GM12875 (cell line): ENCODE data around the gene BTBD7.

Experiments used
- H3K4me3 ChIP-seq: one replicate; pipeline ENCODE4 v1.5.1; 2011; ENCODE audit warnings: low read depth, low read length, control low read depth
- TF ChIP-seq, protein P1 (sequence below): IDR thresholded peaks from 2 replicates; pipeline ENCODE4 v1.5.1; 2011; ENCODE audit warnings: low read depth, mild to moderate bottlenecking, control low read depth, inconsistent platforms, low read length, moderate library complexity, borderline replicate concordance; ENCODE audit not compliant: insufficient read depth

The BTBD7 gene

DNA sequence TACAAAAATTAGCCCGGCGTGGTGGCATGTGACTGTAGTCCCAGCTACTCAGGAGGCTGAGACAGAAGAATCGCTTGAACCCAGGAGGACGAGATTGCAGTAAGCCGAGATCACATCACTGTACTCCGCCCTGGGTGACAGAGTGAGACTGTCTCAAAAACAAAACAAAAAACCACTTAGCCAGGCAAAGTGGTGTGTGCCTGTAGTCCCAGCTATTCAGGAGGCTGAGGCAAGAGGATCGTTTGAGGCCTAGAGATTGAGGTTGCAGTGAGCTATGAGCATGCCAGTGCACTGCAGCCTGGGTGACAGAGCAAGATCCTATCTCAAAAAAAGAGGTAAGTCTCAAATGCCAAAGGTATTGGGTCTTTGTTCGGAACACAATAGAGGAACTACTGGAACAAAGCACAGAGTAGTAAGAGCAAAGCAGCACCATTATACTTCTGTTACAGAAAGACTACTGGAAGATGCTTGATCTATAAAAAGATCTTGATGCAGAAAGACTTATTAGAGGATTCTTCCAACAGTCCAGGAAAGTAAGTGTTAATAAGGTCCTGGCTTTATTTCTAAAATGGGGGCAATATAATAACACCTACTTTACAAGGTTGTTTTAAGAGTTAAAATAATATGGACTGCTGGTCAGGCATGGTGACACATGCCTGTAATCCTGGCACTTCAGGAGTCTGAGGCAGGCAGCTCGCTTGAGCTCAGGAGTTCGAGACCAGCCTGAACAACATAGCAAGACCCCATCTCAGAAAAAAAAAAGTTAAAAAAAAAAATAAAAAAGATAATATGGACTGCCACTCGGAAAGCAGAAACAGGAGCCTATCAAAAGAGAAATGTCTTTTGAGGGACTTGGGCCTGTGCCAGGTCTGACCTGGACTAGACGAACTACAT lies 29.9 kb downstream of the BTBD7 start:
- TF ChIP-seq, protein P1, sequence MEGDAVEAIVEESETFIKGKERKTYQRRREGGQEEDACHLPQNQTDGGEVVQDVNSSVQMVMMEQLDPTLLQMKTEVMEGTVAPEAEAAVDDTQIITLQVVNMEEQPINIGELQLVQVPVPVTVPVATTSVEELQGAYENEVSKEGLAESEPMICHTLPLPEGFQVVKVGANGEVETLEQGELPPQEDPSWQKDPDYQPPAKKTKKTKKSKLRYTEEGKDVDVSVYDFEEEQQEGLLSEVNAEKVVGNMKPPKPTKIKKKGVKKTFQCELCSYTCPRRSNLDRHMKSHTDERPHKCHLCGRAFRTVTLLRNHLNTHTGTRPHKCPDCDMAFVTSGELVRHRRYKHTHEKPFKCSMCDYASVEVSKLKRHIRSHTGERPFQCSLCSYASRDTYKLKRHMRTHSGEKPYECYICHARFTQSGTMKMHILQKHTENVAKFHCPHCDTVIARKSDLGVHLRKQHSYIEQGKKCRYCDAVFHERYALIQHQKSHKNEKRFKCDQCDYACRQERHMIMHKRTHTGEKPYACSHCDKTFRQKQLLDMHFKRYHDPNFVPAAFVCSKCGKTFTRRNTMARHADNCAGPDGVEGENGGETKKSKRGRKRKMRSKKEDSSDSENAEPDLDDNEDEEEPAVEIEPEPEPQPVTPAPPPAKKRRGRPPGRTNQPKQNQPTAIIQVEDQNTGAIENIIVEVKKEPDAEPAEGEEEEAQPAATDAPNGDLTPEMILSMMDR, result no peak

DNA sequence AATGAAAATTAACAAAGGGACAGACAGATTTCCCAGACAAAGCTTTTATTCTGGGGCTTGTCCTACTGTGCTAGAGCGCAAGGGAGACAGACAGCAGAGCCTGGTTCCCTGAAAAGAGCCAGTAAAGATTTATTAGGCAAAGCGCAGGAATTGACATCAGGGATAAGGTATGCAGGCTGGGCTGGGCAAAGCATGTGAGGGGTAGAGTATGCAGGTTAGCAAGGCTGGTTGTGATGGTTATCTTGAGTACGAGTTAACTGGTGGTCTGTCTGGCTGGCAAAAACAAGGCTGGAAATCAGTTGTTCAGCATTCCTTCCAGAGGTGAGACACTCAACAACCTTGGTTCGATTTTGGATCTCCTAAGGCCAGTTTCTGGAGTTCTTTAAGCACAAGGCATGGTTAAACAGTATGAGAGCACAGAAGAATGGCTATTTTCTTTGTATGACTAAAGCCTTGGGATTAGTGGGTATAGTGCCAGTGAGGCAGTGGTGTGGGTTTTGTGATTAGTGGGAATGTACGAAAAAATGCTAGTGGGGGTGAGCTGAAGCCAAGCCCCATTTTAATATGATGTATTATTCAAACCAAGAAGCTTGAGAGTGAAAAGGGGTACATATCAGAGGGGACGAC lies 30.9 kb downstream of the BTBD7 start:
- H3K4me3 ChIP-seq, result no peak overlapping the region
- TF ChIP-seq, protein P1, result no peak

More for the DNA sequence above, 29.9 kb downstream of the BTBD7 start:
- no peak overlapping the region for H3K4me3 ChIP-seq

DNA sequence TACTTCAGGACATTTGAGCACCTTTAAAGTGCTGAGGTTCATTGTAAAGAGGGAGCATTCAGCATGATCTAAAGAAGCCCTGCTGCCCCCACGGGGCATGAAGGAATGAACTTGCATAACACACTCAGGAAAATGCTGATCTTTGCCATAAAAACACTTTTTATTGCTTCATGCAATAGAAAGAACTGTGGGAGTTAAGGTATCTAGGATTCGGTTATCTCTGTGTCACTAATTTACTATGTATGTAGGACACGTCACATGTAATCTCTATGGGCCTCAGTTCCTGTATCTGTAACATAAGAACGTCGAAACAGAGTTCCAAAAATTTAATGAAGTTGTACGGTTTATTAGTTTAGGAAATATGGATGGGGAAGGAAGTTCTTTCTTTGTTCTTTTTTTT lies 33.0 kb downstream of the BTBD7 start:
- TF ChIP-seq, protein P1, result no peak
- H3K4me3 ChIP-seq, result no peak overlapping the region

GRCh38 chr14:93299416-93299815 lies 33.4 kb downstream of the BTBD7 start:
- TF ChIP-seq, protein P1, result no peak
- no peak overlapping the region for H3K4me3 ChIP-seq

GRCh38 chr14:93295541-93296220 lies 37.2 kb downstream of the BTBD7 start:
- TF ChIP-seq, protein P1, result no peak
- H3K4me3 ChIP-seq, result no peak overlapping the region

- no peak overlapping the region for H3K4me3 ChIP-seq
- TF ChIP-seq, protein P1, result no peak
Measured at GRCh38 chr14:93286212-93286890, 46.5 kb downstream of the BTBD7 start.
